ENCODE data around the gene CALN1.

GRCh38 chr7:72037516-72037915 is 374.6 kb downstream of the CALN1 start:
- TF ChIP-seq CTCF (IDR thresholded peaks at IDR 0.05) (no peak), POLR2A (IDR thresholded peaks at IDR 0.05) (no peak)

Measured in heart left ventricle (tissue), 13 donors.